GM12891 (cell line): ENCODE results near the gene PHACTR3.

ENCODE experiments used
- PAX5 ChIP-seq: IDR thresholded peaks from 2 replicates; pipeline ENCODE4 v1.6.1; 2011; ENCODE audit warnings: low read length, moderate library complexity, mild to moderate bottlenecking; ENCODE audit not compliant: insufficient read depth, severe bottlenecking
- POLR2A ChIP-seq: IDR thresholded peaks from 2 replicates; pipeline ENCODE4 v1.6.1; 2011; ENCODE audit warnings: low read depth, low read length, control low read depth
- SPI1 ChIP-seq: IDR thresholded peaks from 2 replicates; pipeline ENCODE4 v1.6.1; 2011; ENCODE audit warnings: low read depth, low read length, control low read depth
- TAF1 ChIP-seq: IDR thresholded peaks from 2 replicates; pipeline ENCODE4 v1.6.1; 2011; ENCODE audit warnings: low read depth, low read length, control low read depth

DNA sequence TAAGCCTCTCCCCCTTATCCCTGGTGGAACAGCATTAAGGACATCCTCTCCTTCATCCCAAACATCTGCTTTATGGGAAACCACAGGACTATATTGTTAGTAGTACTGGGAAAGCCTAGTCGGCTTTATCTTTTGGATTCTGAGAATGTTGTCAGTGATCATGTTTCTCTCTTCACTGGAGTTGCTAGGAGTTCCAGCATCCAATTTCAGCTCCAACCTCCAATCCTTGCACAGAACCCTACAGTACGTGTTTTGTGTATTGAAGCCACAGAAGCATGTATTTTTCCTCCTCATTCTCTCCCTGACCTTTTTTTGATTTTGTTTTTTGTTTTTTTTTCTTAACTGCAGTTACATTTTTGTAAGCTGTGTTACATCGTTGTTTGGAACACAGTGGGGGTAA, 84.0 kb downstream of the PHACTR3 start:
- TF ChIP-seq TAF1 (no peak), POLR2A (no peak), SPI1 (no peak), PAX5 (no peak)
